ENCODE results near the gene HELQ. TPM values are rescaled to one million over a fixed set of nuclear protein-coding genes. Genes with fewer than 3 reads are reported as not detected.

The HELQ gene
- total RNA-seq, 5 donors from 2014 or later (not counting 1 experiment from before 2014, with no cell fraction given) = 30.6 to 36.3 (median 34.9) TPM

- ATAC-seq (replicated peaks in 1 of 4) = no peak
Measured at GRCh38 chr4:83361416-83362103, 94.1 kb downstream of the HELQ start.

GRCh38 chr4:83360018-83360417 lies 95.6 kb downstream of the HELQ start:
- no peak for DNase-seq
- H3K4me1 ChIP-seq (ENCODE audit: control insufficient read depth in 1 of 2, extremely low read depth in 1 of 2, insufficient read depth in 2 of 2, low read length in 2 of 2) = no peaks in the 10 kb centered on the region
- no peaks in the 10 kb centered on the region for H3K9me3 ChIP-seq
- no peaks in the 10 kb centered on the region for H3K27me3 Mint-ChIP-seq
- H3K4me3 ChIP-seq (ENCODE audit: control insufficient read depth in 1 of 2, extremely low read depth in 1 of 2, low read length in 1 of 2) = no peak overlapping the region
- no peak for ATAC-seq (replicated peaks in 1 of 4)
- POLR2A ChIA-PET = no interaction called here
- H3K4me1 Mint-ChIP-seq = peaks cover 0 to 4% (median 0%) of the 10 kb centered on the region in 3 donors
- peaks cover 0 to 5% of the 10 kb centered on the region in 2 experiments for H3K27me3 ChIP-seq (replicated peaks in 1 of 2; ENCODE audit: control insufficient read depth in 2 of 2, extremely low read depth in 1 of 2, insufficient read depth in 2 of 2, low read length in 1 of 2)
- WGBS (ENCODE audit: insufficient coverage) = 97% methylated on average over 3 of the region's 4 CpGs
- no peak overlapping the region for H3K27ac Mint-ChIP-seq
- H3K27ac ChIP-seq (ENCODE audit: low read length) = no peak overlapping the region
- CTCF ChIA-PET = interaction anchor here in 1 of 2 donors (0.6 kb wide), 1 partner anchor 16 kb away, joined by 3 read pairs; no protein-coding TSS in a partner anchor
- no peak overlapping the region for H3K4me3 Mint-ChIP-seq
- no peaks in the 10 kb centered on the region for H3K9me3 Mint-ChIP-seq
- H3K36me3 Mint-ChIP-seq = no peaks in the 10 kb centered on the region
- H3K36me3 ChIP-seq (ENCODE audit: control insufficient read depth in 2 of 2, extremely low read depth in 1 of 2, insufficient read depth in 1 of 2, low read length in 1 of 2) = no peaks in the 10 kb centered on the region

More at GRCh38 chr4:83361416-83362103, 94.1 kb downstream of the HELQ start:
- Mint-ChIP-seq H3K36me3 (no peaks in the 10 kb centered on the region), H3K9me3 (no peaks in the 10 kb centered on the region), H3K27me3 (no peaks in the 10 kb centered on the region), H3K4me3 (no peak overlapping the region), H3K4me1 (peaks cover 0 to 4% (median 0%) of the 10 kb centered on the region in 3 donors), H3K27ac (no peak overlapping the region)
- H3K36me3 ChIP-seq (ENCODE audit: control insufficient read depth in 2 of 2, extremely low read depth in 1 of 2, insufficient read depth in 1 of 2, low read length in 1 of 2) = no peaks in the 10 kb centered on the region
- 92% methylated on average over 4 of the region's 7 CpGs for WGBS (ENCODE audit: insufficient coverage)
- peaks cover 0 to 5% of the 10 kb centered on the region in 2 experiments for H3K27me3 ChIP-seq (replicated peaks in 1 of 2; ENCODE audit: control insufficient read depth in 2 of 2, extremely low read depth in 1 of 2, insufficient read depth in 2 of 2, low read length in 1 of 2)
- no peak for DNase-seq
- H3K27ac ChIP-seq (ENCODE audit: low read length) = no peak overlapping the region
- ChIA-PET POLR2A (interaction anchor here in 1 of 2 donors (0.7 kb wide), 1 partner anchor 355 kb away, joined by 4 read pairs; no protein-coding TSS in a partner anchor), CTCF (interaction anchor here in 1 of 2 donors (0.5 kb wide), 1 partner anchor 76 kb away, joined by 4 read pairs; no protein-coding TSS in a partner anchor)
- H3K4me1 ChIP-seq (ENCODE audit: control insufficient read depth in 1 of 2, extremely low read depth in 1 of 2, insufficient read depth in 2 of 2, low read length in 2 of 2) = no peaks in the 10 kb centered on the region
- H3K4me3 ChIP-seq (ENCODE audit: control insufficient read depth in 1 of 2, extremely low read depth in 1 of 2, low read length in 1 of 2) = no peak overlapping the region
- no peaks in the 10 kb centered on the region for H3K9me3 ChIP-seq

GRCh38 chr4:83358410-83358809 lies 97.2 kb downstream of the HELQ start:
- Histone ChIP-seq H3K36me3 (ENCODE audit: control insufficient read depth in 2 of 2, extremely low read depth in 1 of 2, insufficient read depth in 1 of 2, low read length in 1 of 2) (no peaks in the 10 kb centered on the region), H3K4me1 (ENCODE audit: control insufficient read depth in 1 of 2, extremely low read depth in 1 of 2, insufficient read depth in 2 of 2, low read length in 2 of 2) (no peaks in the 10 kb centered on the region), H3K9me3 (peaks cover 4% of the 10 kb centered on the region), H3K27me3 (replicated peaks in 1 of 2; ENCODE audit: control insufficient read depth in 2 of 2, extremely low read depth in 1 of 2, insufficient read depth in 2 of 2, low read length in 1 of 2) (peaks cover 0 to 1% of the 10 kb centered on the region in 2 experiments), H3K27ac (ENCODE audit: low read length) (no peak overlapping the region), H3K4me3 (ENCODE audit: control insufficient read depth in 1 of 2, extremely low read depth in 1 of 2, low read length in 1 of 2) (no peak overlapping the region)
- Mint-ChIP-seq H3K4me1 (peaks cover 0 to 4% (median 0%) of the 10 kb centered on the region in 3 donors), H3K27ac (no peak overlapping the region), H3K4me3 (no peak overlapping the region), H3K9me3 (peaks cover 0 to 9% (median 6%) of the 10 kb centered on the region in 3 donors), H3K27me3 (no peaks in the 10 kb centered on the region), H3K36me3 (no peaks in the 10 kb centered on the region)
- POLR2A ChIA-PET = interaction anchor here in 1 of 2 donors (1.6 kb wide), 1 partner anchor 14 kb away, joined by 4 read pairs; no protein-coding TSS in a partner anchor
- ATAC-seq (replicated peaks in 1 of 4) (no peak), DNase-seq (no peak)
- WGBS (ENCODE audit: insufficient coverage) = no CpG with 5 or more reads among the region's 1 CpG
- CTCF ChIA-PET = no interaction called here

Other genes starting within 250 kb of the HELQ start
- 1 to 10 TPM; 4.7 to 9.7 (median 6.2) TPM for gene COQ2, start 171.0 kb downstream of the HELQ start, total RNA-seq
- 1 to 10 TPM; 4.5 to 7.2 (median 6.1) TPM for gene HPSE, start 121.0 kb downstream of the HELQ start, total RNA-seq
- 10 to 100 TPM; 11.1 to 36.2 (median 32.9) TPM for gene MRPS18C, start 235 bp upstream of the HELQ start, total RNA-seq
- gene ABRAXAS1, start 29.3 kb upstream of the HELQ start, total RNA-seq = 10 to 100 TPM; 18.8 to 41.7 (median 28.6) TPM
- gene GPAT3, start 80.3 kb upstream of the HELQ start, total RNA-seq = 1 to 10 TPM; 2.7 to 8.3 (median 6.1) TPM